ENCODE data around the gene UGT2B7. TPM values are rescaled to one million over a fixed set of nuclear protein-coding genes. Genes with fewer than 3 reads are reported as not detected.
"Not testable (repeated sequence)": the region's sequence is repeated elsewhere in the genome, so short reads cannot be mapped to it uniquely, and the experiment has no call there.

Gene UGT2B7
- total RNA-seq, 1 experiment from 2014 or later = not detected

- Histone ChIP-seq H3K36me3 (replicated peaks; ENCODE audit: control insufficient read depth, insufficient read depth, low read length) (no peaks in the 10 kb centered on the region), H3K27me3 (ENCODE audit: control insufficient read depth, insufficient read depth, low read length) (no peaks in the 10 kb centered on the region), H3K4me3 (ENCODE audit: insufficient read depth, low read depth, low read length) (no peak overlapping the region)
- no peak for DNase-seq
Observed at GRCh38 chr4:69099910-69100309, 3.6 kb downstream of the UGT2B7 start.

- DNase-seq; H3K27me3 ChIP-seq (ENCODE audit: control insufficient read depth, insufficient read depth, low read length); H3K36me3 ChIP-seq (replicated peaks; ENCODE audit: control insufficient read depth, insufficient read depth, low read length); H3K4me3 ChIP-seq (ENCODE audit: insufficient read depth, low read depth, low read length): not testable (repeated sequence)
Observed at GRCh38 chr4:69102668-69103067, 6.4 kb downstream of the UGT2B7 start.

- H3K27me3 ChIP-seq (ENCODE audit: control insufficient read depth, insufficient read depth, low read length) = no peaks in the 10 kb centered on the region
- no peaks in the 10 kb centered on the region for H3K36me3 ChIP-seq (replicated peaks; ENCODE audit: control insufficient read depth, insufficient read depth, low read length)
- no peak overlapping the region for H3K4me3 ChIP-seq (ENCODE audit: insufficient read depth, low read depth, low read length)
- DNase-seq = no peak
Observed at GRCh38 chr4:69104719-69105275, 8.5 kb downstream of the UGT2B7 start.

- not testable (repeated sequence) for H3K4me3 ChIP-seq (ENCODE audit: insufficient read depth, low read depth, low read length); H3K27me3 ChIP-seq (ENCODE audit: control insufficient read depth, insufficient read depth, low read length); H3K36me3 ChIP-seq (replicated peaks; ENCODE audit: control insufficient read depth, insufficient read depth, low read length); DNase-seq
Observed at GRCh38 chr4:69115151-69115850, 19.0 kb downstream of the UGT2B7 start.

GRCh38 chr4:69115851-69116213, 19.6 kb downstream of the UGT2B7 start:
- no peaks in the 10 kb centered on the region for H3K27me3 ChIP-seq (ENCODE audit: control insufficient read depth, insufficient read depth, low read length)
- DNase-seq = no peak
- no peak overlapping the region for H3K4me3 ChIP-seq (ENCODE audit: insufficient read depth, low read depth, low read length)
- H3K36me3 ChIP-seq (replicated peaks; ENCODE audit: control insufficient read depth, insufficient read depth, low read length) = no peaks in the 10 kb centered on the region

GRCh38 chr4:69116645-69117321, 20.5 kb downstream of the UGT2B7 start:
- no peak overlapping the region for H3K4me3 ChIP-seq (ENCODE audit: insufficient read depth, low read depth, low read length)
- H3K36me3 ChIP-seq (replicated peaks; ENCODE audit: control insufficient read depth, insufficient read depth, low read length) = no peaks in the 10 kb centered on the region
- DNase-seq = no peak
- H3K27me3 ChIP-seq (ENCODE audit: control insufficient read depth, insufficient read depth, low read length) = no peaks in the 10 kb centered on the region

GRCh38 chr4:69120870-69121269, 24.6 kb downstream of the UGT2B7 start:
- no peak for DNase-seq
- no peak overlapping the region for H3K4me3 ChIP-seq (ENCODE audit: insufficient read depth, low read depth, low read length)
- no peaks in the 10 kb centered on the region for H3K36me3 ChIP-seq (replicated peaks; ENCODE audit: control insufficient read depth, insufficient read depth, low read length)
- no peaks in the 10 kb centered on the region for H3K27me3 ChIP-seq (ENCODE audit: control insufficient read depth, insufficient read depth, low read length)

GRCh38 chr4:69122476-69122875, 26.2 kb downstream of the UGT2B7 start:
- no peak for DNase-seq
- no peaks in the 10 kb centered on the region for H3K36me3 ChIP-seq (replicated peaks; ENCODE audit: control insufficient read depth, insufficient read depth, low read length)
- no peaks in the 10 kb centered on the region for H3K27me3 ChIP-seq (ENCODE audit: control insufficient read depth, insufficient read depth, low read length)
- no peak overlapping the region for H3K4me3 ChIP-seq (ENCODE audit: insufficient read depth, low read depth, low read length)

- Histone ChIP-seq H3K4me3 (ENCODE audit: insufficient read depth, low read depth, low read length) (no peak overlapping the region), H3K36me3 (replicated peaks; ENCODE audit: control insufficient read depth, insufficient read depth, low read length) (no peaks in the 10 kb centered on the region), H3K27me3 (ENCODE audit: control insufficient read depth, insufficient read depth, low read length) (no peaks in the 10 kb centered on the region)
- DNase-seq = no peak
Observed at GRCh38 chr4:69124941-69125340, 28.7 kb downstream of the UGT2B7 start.

- DNase-seq = no peak
- Histone ChIP-seq H3K4me3 (ENCODE audit: insufficient read depth, low read depth, low read length) (no peak overlapping the region), H3K27me3 (ENCODE audit: control insufficient read depth, insufficient read depth, low read length) (no peaks in the 10 kb centered on the region), H3K36me3 (replicated peaks; ENCODE audit: control insufficient read depth, insufficient read depth, low read length) (no peaks in the 10 kb centered on the region)
Observed at GRCh38 chr4:69126024-69126423, 29.8 kb downstream of the UGT2B7 start.

- no peaks in the 10 kb centered on the region for H3K27me3 ChIP-seq (ENCODE audit: control insufficient read depth, insufficient read depth, low read length)
- no peaks in the 10 kb centered on the region for H3K36me3 ChIP-seq (replicated peaks; ENCODE audit: control insufficient read depth, insufficient read depth, low read length)
- H3K4me3 ChIP-seq (ENCODE audit: insufficient read depth, low read depth, low read length) = no peak overlapping the region
- DNase-seq = no peak
Observed at GRCh38 chr4:69133993-69134392, 37.7 kb downstream of the UGT2B7 start.

GRCh38 chr4:69134471-69134870, 38.2 kb downstream of the UGT2B7 start:
- Histone ChIP-seq H3K36me3 (replicated peaks; ENCODE audit: control insufficient read depth, insufficient read depth, low read length) (no peaks in the 10 kb centered on the region), H3K4me3 (ENCODE audit: insufficient read depth, low read depth, low read length) (no peak overlapping the region), H3K27me3 (ENCODE audit: control insufficient read depth, insufficient read depth, low read length) (no peaks in the 10 kb centered on the region)
- DNase-seq = no peak

- Histone ChIP-seq H3K27me3 (ENCODE audit: control insufficient read depth, insufficient read depth, low read length) (no peaks in the 10 kb centered on the region), H3K4me3 (ENCODE audit: insufficient read depth, low read depth, low read length) (no peak overlapping the region), H3K36me3 (replicated peaks; ENCODE audit: control insufficient read depth, insufficient read depth, low read length) (no peaks in the 10 kb centered on the region)
- no peak for DNase-seq
Observed at GRCh38 chr4:69141320-69141719, 45.0 kb downstream of the UGT2B7 start.

GRCh38 chr4:69147334-69147733, 51.1 kb downstream of the UGT2B7 start:
- Histone ChIP-seq H3K4me3 (ENCODE audit: insufficient read depth, low read depth, low read length) (no peak overlapping the region), H3K27me3 (ENCODE audit: control insufficient read depth, insufficient read depth, low read length) (no peaks in the 10 kb centered on the region), H3K36me3 (replicated peaks; ENCODE audit: control insufficient read depth, insufficient read depth, low read length) (no peaks in the 10 kb centered on the region)
- no peak for DNase-seq

- no peak for DNase-seq
- H3K36me3 ChIP-seq (replicated peaks; ENCODE audit: control insufficient read depth, insufficient read depth, low read length) = no peaks in the 10 kb centered on the region
- H3K27me3 ChIP-seq (ENCODE audit: control insufficient read depth, insufficient read depth, low read length) = no peaks in the 10 kb centered on the region
Observed at GRCh38 chr4:69154021-69154420, 57.7 kb downstream of the UGT2B7 start.

More at GRCh38 chr4:69154021-69154420, 57.7 kb downstream of the UGT2B7 start:
- H3K4me3 ChIP-seq (ENCODE audit: insufficient read depth, low read depth, low read length) = no peak overlapping the region
